Mesenchymal stem cell (in vitro differentiated cells and primary cell): ENCODE results near the gene FAM180B.

Source experiments
- DNase-seq: peaks from one replicate; pipeline ENCODE4 v3.0.0-alpha.2; 2013
- H2AFZ ChIP-seq: one replicate; pipeline ENCODE4 v1.6.1; 2013; ENCODE audit warnings: low read depth, mild to moderate bottlenecking, control low read depth, inconsistent platforms, low read length, moderate library complexity
- H2AK5ac ChIP-seq: 2 replicates; pipeline ENCODE4 v1.6.1; 2013; ENCODE audit warnings: low read length, moderate library complexity, mild to moderate bottlenecking, inconsistent platforms; ENCODE audit not compliant: severe bottlenecking
- H2BK120ac ChIP-seq: one replicate; pipeline ENCODE4 v1.6.1; 2013; ENCODE audit warnings: low read depth, mild to moderate bottlenecking, inconsistent platforms, low read length, moderate library complexity
- H2BK12ac ChIP-seq, 2 experiments: one replicate each; pipeline ENCODE4 v1.6.1; 2013; ENCODE audit warnings: inconsistent platforms in 2 of 2, low read length in 2 of 2, mild to moderate bottlenecking in 2 of 2, moderate library complexity in 2 of 2, control low read depth in 1 of 2
- H2BK15ac ChIP-seq: one replicate; pipeline ENCODE4 v1.6.1; 2013; ENCODE audit warnings: mild to moderate bottlenecking, low read depth, inconsistent platforms; ENCODE audit not compliant: poor library complexity, severe bottlenecking
- H2BK5ac ChIP-seq: 2 replicates; pipeline ENCODE4 v1.6.1; 2013; ENCODE audit warnings: low read depth, mild to moderate bottlenecking, low read length, control low read depth, inconsistent platforms; ENCODE audit not compliant: poor library complexity, severe bottlenecking
- H3K14ac ChIP-seq, 2 experiments: one replicate each; pipeline ENCODE4 v1.6.1; 2013; ENCODE audit warnings: inconsistent platforms in 2 of 2, low read length in 2 of 2, control low read depth in 1 of 2, mild to moderate bottlenecking in 1 of 2, moderate library complexity in 1 of 2
- H3K18ac ChIP-seq, 2 experiments: one replicate each; pipeline ENCODE4 v1.6.1; 2013; ENCODE audit warnings: inconsistent platforms in 2 of 2, low read length in 2 of 2, control low read depth in 1 of 2, low read depth in 1 of 2, mild to moderate bottlenecking in 1 of 2
- H3K23ac ChIP-seq, 2 experiments: one replicate each; pipeline ENCODE4 v1.6.1; 2013; ENCODE audit warnings: inconsistent platforms in 2 of 2, low read length in 2 of 2, mild to moderate bottlenecking in 2 of 2, moderate library complexity in 2 of 2, control low read depth in 1 of 2
- H3K27ac ChIP-seq: 2 replicates; pipeline ENCODE4 v1.5.1; 2013; ENCODE audit warnings: mild to moderate bottlenecking, moderate library complexity, low read length, control low read depth, inconsistent platforms; ENCODE audit not compliant: poor library complexity, severe bottlenecking
- H3K27me3 ChIP-seq, 2 experiments: 2 replicates each; pipeline versions ENCODE4 v1.6.1 to v1.7.0; 2013; ENCODE audit warnings: low read length in 2 of 2, mild to moderate bottlenecking in 2 of 2, moderate library complexity in 2 of 2, control low read depth in 1 of 2, inconsistent platforms in 1 of 2; ENCODE audit not compliant: control insufficient read depth in 1 of 2, insufficient read depth in 1 of 2
- H3K36me3 ChIP-seq, 2 experiments: 2 replicates each; pipeline versions ENCODE4 v1.6.1 to v1.7.0; 2013; ENCODE audit warnings: low read length in 2 of 2, control low read depth in 1 of 2, inconsistent platforms in 1 of 2, low read depth in 1 of 2, mild to moderate bottlenecking in 1 of 2; ENCODE audit not compliant: insufficient read depth in 2 of 2, control insufficient read depth in 1 of 2
- H3K4ac ChIP-seq, 2 experiments: one replicate each; pipeline ENCODE4 v1.6.1; 2013; ENCODE audit warnings: inconsistent platforms in 2 of 2, low read length in 2 of 2, mild to moderate bottlenecking in 2 of 2, moderate library complexity in 2 of 2, control low read depth in 1 of 2, low read depth in 1 of 2
- H3K4me1 ChIP-seq: 2 replicates; pipeline ENCODE4 v1.6.1; 2013; ENCODE audit warnings: low read depth, low read length, control low read depth; ENCODE audit not compliant: control insufficient read depth, insufficient read depth
- H3K4me2 ChIP-seq: 2 replicates; pipeline ENCODE4 v1.6.1; 2013; ENCODE audit warnings: low read length, mild to moderate bottlenecking, inconsistent platforms; ENCODE audit not compliant: poor library complexity, severe bottlenecking
- H3K4me3 ChIP-seq, 2 experiments: 2 replicates each; pipeline versions ENCODE4 v1.5.1 to v1.7.0; 2013; ENCODE audit warnings: low read length in 2 of 2, mild to moderate bottlenecking in 2 of 2, control low read depth in 1 of 2, low read depth in 1 of 2; ENCODE audit not compliant: insufficient read depth in 1 of 2
- H3K79me1 ChIP-seq: replicated peaks from 2 replicates; pipeline ENCODE4 v1.6.1; 2013; ENCODE audit warnings: mild to moderate bottlenecking, control low read depth, low read length, inconsistent platforms; ENCODE audit not compliant: poor library complexity, severe bottlenecking
- H3K9ac ChIP-seq: 2 replicates; pipeline ENCODE4 v1.7.0; 2013; ENCODE audit warnings: mild to moderate bottlenecking, low read length, moderate library complexity
- H3K9me3 ChIP-seq: 2 replicates; pipeline ENCODE4 v1.7.0; 2013; ENCODE audit warnings: mild to moderate bottlenecking, low read length; ENCODE audit not compliant: control insufficient read depth
- H4K8ac ChIP-seq: one replicate; pipeline ENCODE4 v1.6.1; 2013; ENCODE audit warnings: inconsistent platforms, mild to moderate bottlenecking, low read length, moderate library complexity
- H4K91ac ChIP-seq: one replicate; pipeline ENCODE4 v1.6.1; 2013; ENCODE audit warnings: mild to moderate bottlenecking, low read length, inconsistent platforms
- WGBS: methylation state at CpG from one replicate; pipeline ENCODE4 v1.1.7; 2013; ENCODE audit warnings: mixed read lengths; 5-methylcytosine and 5-hydroxymethylcytosine counted together

Gene FAM180B

DNA sequence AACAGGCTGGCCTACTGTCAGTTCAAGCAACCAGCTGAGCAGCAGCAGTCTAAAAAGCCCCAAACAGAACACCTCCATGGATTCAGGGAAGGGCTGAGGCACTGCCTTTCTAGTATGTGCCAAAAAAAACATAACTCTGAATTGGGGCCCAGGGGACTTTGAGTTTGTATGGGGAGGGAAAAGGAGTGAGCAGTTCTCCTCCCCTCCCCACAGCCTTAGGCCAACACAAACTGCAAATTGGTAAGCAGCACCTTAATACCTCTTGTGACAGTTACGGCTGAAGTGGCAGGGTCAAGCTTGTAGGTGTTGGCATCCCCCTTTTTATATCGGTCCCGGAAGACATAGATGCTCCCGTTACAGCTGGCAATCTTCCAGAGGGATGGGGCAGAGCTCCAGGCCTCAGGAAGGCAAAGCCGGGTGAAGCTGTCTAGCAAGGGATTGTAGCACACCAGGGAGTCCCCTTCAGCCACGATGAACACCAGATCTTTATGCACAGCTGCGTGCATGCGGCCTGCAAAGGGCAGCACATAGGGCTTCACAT, 13.7 kb upstream of the FAM180B start:
- no peak overlapping the region for H3K23ac ChIP-seq
- no peak overlapping the region for H2BK120ac ChIP-seq
- H2BK15ac ChIP-seq = no peak overlapping the region
- peaks cover 31% of the 10 kb centered on the region for H3K79me1 ChIP-seq
- DNase-seq = no peak
- no peak overlapping the region for H4K91ac ChIP-seq
- WGBS = 96% methylated on average over 8 of the region's 8 CpGs
- peak overlapping the region; percentile 79 for H3K9ac ChIP-seq
- no peak overlapping the region for H3K4ac ChIP-seq
- H3K4me1 ChIP-seq = peaks cover 15% of the 10 kb centered on the region
- H3K27me3 ChIP-seq = no peaks in the 10 kb centered on the region
- no peak overlapping the region for H3K4me2 ChIP-seq
- H2AK5ac ChIP-seq = no peak overlapping the region
- no peak overlapping the region for H3K18ac ChIP-seq
- H2AFZ ChIP-seq = no peak overlapping the region
- no peak overlapping the region for H4K8ac ChIP-seq
- no peak overlapping the region for H2BK12ac ChIP-seq
- H3K14ac ChIP-seq = no peak overlapping the region
- no peak overlapping the region for H2BK5ac ChIP-seq
- H3K4me3 ChIP-seq = peak overlapping the region in 1 of 2 experiments; percentile 46
- H3K36me3 ChIP-seq = peaks cover 48 to 67% of the 10 kb centered on the region in 2 experiments
- H3K9me3 ChIP-seq = no peaks in the 10 kb centered on the region
- H3K27ac ChIP-seq = peak overlapping the region; percentile 17

DNA sequence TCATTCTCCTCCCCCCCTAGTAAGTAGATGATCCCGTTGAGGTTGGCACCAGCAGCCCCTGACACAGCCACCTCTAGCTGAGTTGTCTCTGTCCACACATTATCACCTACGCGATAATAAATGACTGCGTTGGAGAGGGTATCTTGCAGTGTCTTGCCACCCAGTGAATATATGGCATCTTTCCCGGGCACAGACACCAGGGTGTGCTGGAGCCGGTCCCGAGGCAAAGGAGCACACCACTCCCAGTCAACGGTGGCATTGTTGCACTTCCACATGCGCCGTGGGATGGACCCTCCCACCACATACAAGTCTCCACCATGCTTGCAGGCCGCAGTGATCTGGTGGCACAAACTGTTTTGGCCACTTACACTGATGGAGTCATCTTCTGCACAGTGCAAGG, 13.2 kb upstream of the FAM180B start:
- Histone ChIP-seq H3K18ac (no peak overlapping the region), H3K4me1 (peaks cover 18% of the 10 kb centered on the region), H3K9ac (peak overlapping the region; percentile 79), H3K4me3 (no peak overlapping the region), H3K27ac (no peak overlapping the region), H4K91ac (no peak overlapping the region), H2BK120ac (no peak overlapping the region), H3K14ac (no peak overlapping the region), H3K4ac (no peak overlapping the region), H2BK15ac (no peak overlapping the region), H3K27me3 (no peaks in the 10 kb centered on the region), H3K79me1 (peaks cover 30% of the 10 kb centered on the region), H4K8ac (no peak overlapping the region), H3K4me2 (no peak overlapping the region), H2BK12ac (no peak overlapping the region), H2AFZ (no peak overlapping the region), H3K36me3 (peaks cover 46 to 67% of the 10 kb centered on the region in 2 experiments), H3K9me3 (no peaks in the 10 kb centered on the region), H3K23ac (no peak overlapping the region), H2AK5ac (no peak overlapping the region), H2BK5ac (no peak overlapping the region)
- 97% methylated on average over 11 of the region's 11 CpGs for WGBS
- no peak for DNase-seq

DNA sequence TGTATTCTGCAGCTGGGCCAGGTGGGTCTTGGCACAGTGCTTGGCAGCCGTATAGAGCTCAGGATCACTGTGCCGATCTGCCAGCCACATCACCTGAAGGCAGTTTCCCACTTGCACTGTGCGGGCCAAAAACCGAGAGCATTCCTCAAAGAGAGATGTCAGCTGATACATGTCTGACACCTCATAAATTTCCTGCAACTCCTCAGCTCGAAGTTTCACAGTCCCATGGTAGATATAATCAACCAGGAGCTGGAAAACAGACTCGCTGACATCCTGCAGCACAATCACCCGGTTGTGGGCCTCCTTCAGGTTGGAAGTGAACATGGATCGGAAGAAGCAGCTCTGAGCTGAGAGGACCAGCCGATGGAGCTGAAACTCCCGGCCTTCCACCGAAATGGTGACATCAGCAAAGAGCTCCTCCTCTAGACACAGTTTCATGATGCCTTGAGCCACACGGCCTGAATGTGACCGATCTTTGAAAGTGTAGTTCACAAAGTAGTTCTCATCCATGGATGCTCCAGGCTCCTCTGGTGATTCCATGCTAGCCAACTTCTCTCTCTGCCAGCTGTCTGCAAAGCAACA, 8.9 kb upstream of the FAM180B start:
- no peak overlapping the region for H3K27ac ChIP-seq
- H3K36me3 ChIP-seq = peaks cover 43 to 61% of the 10 kb centered on the region in 2 experiments
- no peaks in the 10 kb centered on the region for H3K27me3 ChIP-seq
- H2BK12ac ChIP-seq = no peak overlapping the region
- no peak overlapping the region for H2BK120ac ChIP-seq
- no peak overlapping the region for H2BK5ac ChIP-seq
- H3K4ac ChIP-seq = peak overlapping the region in 1 of 2 experiments; percentile 44
- no peak overlapping the region for H3K4me2 ChIP-seq
- H4K8ac ChIP-seq = peak overlapping the region; percentile 77
- peak overlapping the region in 1 of 2 experiments; percentile 15 for H3K18ac ChIP-seq
- peak overlapping the region in 1 of 2 experiments; percentile 98 for H3K4me3 ChIP-seq
- no peak for DNase-seq
- no peak overlapping the region for H3K14ac ChIP-seq
- H4K91ac ChIP-seq = no peak overlapping the region
- 83% methylated on average over 13 of the region's 13 CpGs for WGBS
- no peak overlapping the region for H2AFZ ChIP-seq
- peak overlapping the region; percentile 69 for H2AK5ac ChIP-seq
- H3K23ac ChIP-seq = no peak overlapping the region
- peaks cover 17% of the 10 kb centered on the region for H3K4me1 ChIP-seq
- peak overlapping the region; percentile 93 for H3K9ac ChIP-seq
- no peaks in the 10 kb centered on the region for H3K9me3 ChIP-seq
- no peak overlapping the region for H2BK15ac ChIP-seq
- peaks cover 28% of the 10 kb centered on the region for H3K79me1 ChIP-seq

DNA sequence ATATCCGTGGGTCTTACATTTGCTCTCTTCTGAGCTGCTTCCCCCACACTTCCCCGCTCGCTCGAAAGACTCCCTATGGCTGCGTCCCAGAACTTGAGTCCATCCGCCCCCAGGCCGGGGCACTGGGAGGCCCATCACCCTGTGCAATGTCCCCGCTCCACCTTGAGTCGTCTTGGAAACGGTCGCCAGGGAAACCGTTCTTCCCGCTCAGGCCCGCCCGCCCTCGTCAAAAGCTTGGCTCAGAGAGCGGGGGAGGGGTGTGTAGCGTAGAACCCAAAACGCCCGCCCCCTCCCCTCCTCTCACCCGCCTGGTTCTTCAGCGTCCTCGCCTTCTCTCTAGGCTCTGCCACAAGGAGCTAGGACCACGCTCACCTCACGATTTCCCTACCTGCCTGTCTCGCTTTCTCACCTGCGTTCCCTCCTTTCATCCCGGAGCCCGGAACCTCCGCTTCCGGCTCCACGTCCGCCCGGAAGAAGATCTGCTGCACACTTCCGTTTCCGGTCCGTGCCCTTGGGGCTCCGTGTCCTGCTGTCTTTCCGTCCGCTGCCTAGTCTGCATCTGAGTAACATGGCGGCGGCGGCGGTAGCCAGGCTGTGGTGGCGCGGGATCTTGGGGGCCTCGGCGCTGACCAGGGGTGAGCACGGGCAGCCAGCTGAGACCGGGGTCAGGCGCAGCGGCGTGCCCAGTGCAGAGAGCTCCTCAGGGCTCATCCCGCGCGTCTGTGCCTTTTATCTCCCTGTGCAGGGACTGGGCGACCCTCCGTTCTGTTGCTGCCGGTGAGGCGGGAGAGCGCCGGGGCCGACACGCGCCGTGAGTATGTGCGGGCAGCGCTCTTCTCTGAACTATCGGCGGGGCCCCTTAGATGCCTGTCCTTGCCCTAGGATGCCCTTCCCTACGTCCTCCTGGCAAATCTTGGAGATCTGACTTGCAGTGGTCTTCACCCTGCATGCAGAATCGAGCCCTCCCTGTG, 7.7 kb upstream of the FAM180B start, which contains the start of the genes KBTBD4 and NDUFS3:
Gene KBTBD4, minus strand, starts transcription at position 447 of the 971 bp plus-strand sequence. Its CDS starts 19 bp downstream, at position 428.
Gene NDUFS3, plus strand, starts transcription at position 551 of the 971 bp plus-strand sequence. Its CDS starts 18 bp downstream, at position 569.
- Histone ChIP-seq H3K9ac (peak within 1 kb of the TSS; percentile 93), H3K79me1 (peaks cover 23% of the 10 kb centered on the region), H3K23ac (peak within 1 kb of the TSS in 1 of 2 experiments; percentile 63), H2AK5ac (peak within 1 kb of the TSS; percentile 69), H4K91ac (peak within 1 kb of the TSS; percentile 87), H4K8ac (peak within 1 kb of the TSS; percentile 95), H3K9me3 (no peaks in the 10 kb centered on the region), H3K27me3 (no peaks in the 10 kb centered on the region), H3K4me2 (peak within 1 kb of the TSS; percentile 88), H3K36me3 (peaks cover 45 to 61% of the 10 kb centered on the region in 2 experiments), H2BK5ac (peak within 1 kb of the TSS; percentile 67), H3K27ac (peak within 1 kb of the TSS; percentile 43), H3K14ac (peak within 1 kb of the TSS; percentile 19 to 91), H3K4me3 (peak within 1 kb of the TSS; percentile 92 to 98), H2BK15ac (peak within 1 kb of the TSS; percentile 62), H3K4ac (peak within 1 kb of the TSS; percentile 89 to 97), H2BK120ac (peak within 1 kb of the TSS; percentile 51), H2BK12ac (peak within 1 kb of the TSS in 1 of 2 experiments; percentile 79), H2AFZ (peak within 1 kb of the TSS; percentile 94), H3K18ac (peak within 1 kb of the TSS; percentile 87 to 91), H3K4me1 (peaks cover 8% of the 10 kb centered on the region)
- WGBS = under 1% methylated on average over 72 of the region's 72 CpGs
- peak; percentile 92 for DNase-seq
